Stimulated activated CD8-positive, alpha-beta memory T cell treated with anti-CD3 and anti-CD28 coated beads, Interleukin-12 subunit alpha, Interleukin-12 subunit beta, amount 100 ng/mL, for 4 hours (primary cell): ENCODE data around the gene CDK15.

Experiments
- DNase-seq: peaks from one replicate; pipeline ENCODE4 v3.0.0-alpha.2; 2020; ENCODE audit warnings: low read depth

The CDK15 gene

GRCh38 chr2:201871471-201871870 lies 65.1 kb downstream of the CDK15 start:
- no peak for DNase-seq

GRCh38 chr2:201872591-201872990 lies 66.3 kb downstream of the CDK15 start:
- DNase-seq, result no peak

- DNase-seq, result no peak
Observed at GRCh38 chr2:201879996-201880395, 73.7 kb downstream of the CDK15 start.

- no peak for DNase-seq
Observed at GRCh38 chr2:201880579-201880978, 74.2 kb downstream of the CDK15 start.

- no peak for DNase-seq
Observed at GRCh38 chr2:201880993-201881611, 74.8 kb downstream of the CDK15 start.

- no peak for DNase-seq
Observed at GRCh38 chr2:201881741-201882140, 75.4 kb downstream of the CDK15 start.

- DNase-seq, result no peak
Observed at GRCh38 chr2:201882353-201883090, 76.2 kb downstream of the CDK15 start.

- no peak for DNase-seq
Observed at GRCh38 chr2:201883606-201884369, 77.5 kb downstream of the CDK15 start.

GRCh38 chr2:201886504-201886903 lies 80.2 kb downstream of the CDK15 start:
- DNase-seq, result no peak

GRCh38 chr2:201887773-201888425 lies 81.6 kb downstream of the CDK15 start:
- DNase-seq, result no peak

- DNase-seq, result no peak
Observed at GRCh38 chr2:201888426-201888800, 82.1 kb downstream of the CDK15 start.

GRCh38 chr2:201890453-201890852 lies 84.1 kb downstream of the CDK15 start:
- DNase-seq, result no peak

GRCh38 chr2:201891676-201892075 lies 85.3 kb downstream of the CDK15 start:
- no peak for DNase-seq

GRCh38 chr2:201892516-201892915 lies 86.2 kb downstream of the CDK15 start:
- no peak for DNase-seq

- no peak for DNase-seq
Observed at GRCh38 chr2:201900362-201900761, 94.0 kb downstream of the CDK15 start.

- no peak for DNase-seq
Observed at GRCh38 chr2:201901786-201902185, 95.4 kb downstream of the CDK15 start.

GRCh38 chr2:201904538-201905420 lies 98.4 kb downstream of the CDK15 start:
- DNase-seq, result no peak

- no peak for DNase-seq
Observed at GRCh38 chr2:201906777-201907562, 100.6 kb downstream of the CDK15 start.

- no peak for DNase-seq
Observed at GRCh38 chr2:201907563-201907881, 101.2 kb downstream of the CDK15 start.

GRCh38 chr2:201908901-201909300 lies 102.6 kb downstream of the CDK15 start:
- no peak for DNase-seq

GRCh38 chr2:201909348-201909747 lies 103.0 kb downstream of the CDK15 start:
- no peak for DNase-seq
